HEK293T (cell line): ENCODE results near the gene TRIM5.

Experiments
- ELF4 ChIP-seq: fragments of 450-650 bp; IDR thresholded peaks from 2 replicates; pipeline ENCODE4 v1.6.1; 2017; ENCODE audit warnings: antibody characterized with exemption
- FOXK2 ChIP-seq: fragments of 450-650 bp; IDR thresholded peaks from 2 replicates; pipeline ENCODE4 v1.6.1; 2016; ENCODE audit warnings: mild to moderate bottlenecking
- FOXM1 ChIP-seq: fragments of 450-650 bp; IDR thresholded peaks from 2 replicates; pipeline ENCODE4 v1.6.1; 2017; ENCODE audit warnings: mild to moderate bottlenecking, borderline replicate concordance
- LEF1 ChIP-seq: fragments of 450-650 bp; IDR thresholded peaks from 2 replicates; pipeline ENCODE4 v1.6.1; 2017; ENCODE audit warnings: mild to moderate bottlenecking, borderline replicate concordance
- NFRKB ChIP-seq: fragments of 450-650 bp; IDR thresholded peaks from 2 replicates; pipeline ENCODE4 v1.6.1; 2016; ENCODE audit warnings: mild to moderate bottlenecking, moderate library complexity
- SP1 ChIP-seq: fragments of 450-650 bp; IDR thresholded peaks from 2 replicates; pipeline ENCODE4 v1.6.1; 2017
- SUZ12 ChIP-seq: fragments of 450-650 bp; IDR thresholded peaks from 2 replicates; pipeline ENCODE4 v1.6.1; 2016; ENCODE audit warnings: mild to moderate bottlenecking
- ZNF384 ChIP-seq: fragments of 450-650 bp; IDR thresholded peaks from 2 replicates; pipeline ENCODE4 v1.6.1; 2016

DNA sequence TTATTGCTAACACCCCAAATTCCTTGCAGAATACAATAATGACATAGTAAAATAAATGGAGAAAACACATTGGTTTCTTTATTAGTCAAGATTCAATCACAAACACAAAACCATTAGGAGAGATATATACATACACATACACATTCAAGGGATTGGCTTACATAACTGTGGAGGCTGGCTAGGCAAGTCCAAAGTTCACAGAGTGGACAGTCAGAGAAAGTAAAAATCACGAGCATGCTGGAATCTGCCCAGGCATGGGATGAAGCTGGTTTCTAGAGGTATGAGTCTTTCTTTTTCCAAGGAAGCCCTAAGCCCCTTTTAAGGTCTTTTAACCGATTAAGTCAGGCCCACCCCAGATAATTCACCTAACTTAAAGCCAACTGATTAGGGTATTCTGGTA, 37.7 kb upstream of the TRIM5 start:
- no peak for TF ChIP-seq NFRKB
- TF ChIP-seq SP1: no peak
- TF ChIP-seq FOXK2: no peak
- TF ChIP-seq ELF4: no peak
- no peak for TF ChIP-seq FOXM1
- no peak for TF ChIP-seq LEF1
- TF ChIP-seq ZNF384: no peak
- TF ChIP-seq SUZ12: no peak
